Hepatocyte (in vitro differentiated cells): ENCODE measurements around the gene PCCA. TPM values are rescaled to one million over a fixed set of nuclear protein-coding genes. Genes with fewer than 3 reads are reported as not detected.

Source experiments
- DNase-seq: peaks from one replicate; pipeline ENCODE4 v3.0.0-alpha.2; 2016; ENCODE audit warnings: low spot score
- H2AFZ ChIP-seq: fragments of 200-600 bp; sonication (generic); 2 replicates; pipeline ENCODE4 v1.6.0; 2016; ENCODE audit warnings: antibody characterized with exemption, mild to moderate bottlenecking
- H3K27ac ChIP-seq: fragments of 200-600 bp; sonication (generic); 2 replicates; pipeline ENCODE4 v1.5.1; 2016; ENCODE audit warnings: mild to moderate bottlenecking
- H3K27me3 ChIP-seq: fragments of 200-600 bp; sonication (generic); 2 replicates; pipeline ENCODE4 v1.6.1; 2016
- H3K36me3 ChIP-seq: fragments of 200-600 bp; sonication (generic); replicated peaks from 2 replicates; pipeline ENCODE4 v1.5.1; 2016; ENCODE audit warnings: low read depth; ENCODE audit not compliant: insufficient read depth
- H3K4me1 ChIP-seq: fragments of 200-600 bp; sonication (generic); 2 replicates; pipeline ENCODE4 v1.5.1; 2016; ENCODE audit warnings: mild to moderate bottlenecking, moderate library complexity; ENCODE audit not compliant: insufficient read depth
- H3K4me2 ChIP-seq: fragments of 200-600 bp; sonication (generic); 2 replicates; pipeline ENCODE4 v1.6.0; 2016
- H3K4me3 ChIP-seq: fragments of 200-600 bp; sonication (generic); 2 replicates; pipeline ENCODE4 v1.5.1; 2016; ENCODE audit warnings: mild to moderate bottlenecking
- H3K79me2 ChIP-seq: fragments of 200-600 bp; sonication (generic); 2 replicates; pipeline ENCODE4 v1.6.0; 2017; ENCODE audit warnings: mild to moderate bottlenecking
- H3K9me2 ChIP-seq: fragments of 200-600 bp; sonication (generic); replicated peaks from 2 replicates; pipeline ENCODE4 v1.6.0; 2017; ENCODE audit warnings: mild to moderate bottlenecking; ENCODE audit not compliant: insufficient read depth
- H3K9me3 ChIP-seq: fragments of 200-600 bp; sonication (generic); 2 replicates; pipeline ENCODE4 v1.5.1; 2016; ENCODE audit warnings: low read depth, mild to moderate bottlenecking
- H4K20me1 ChIP-seq: fragments of 200-600 bp; sonication (generic); 2 replicates; pipeline ENCODE4 v1.6.0; 2016; ENCODE audit warnings: mild to moderate bottlenecking; ENCODE audit not compliant: insufficient read depth, poor library complexity, severe bottlenecking
- EZH2 ChIP-seq: fragments of 200-600 bp; sonication (generic); IDR thresholded peaks from 2 replicates; pipeline ENCODE4 v1.6.1; 2016; ENCODE audit warnings: antibody characterized with exemption, mild to moderate bottlenecking, borderline replicate concordance
- EZH2phosphoT487 ChIP-seq: fragments of 200-600 bp; sonication (generic); IDR thresholded peaks from one replicate; pipeline ENCODE4 v1.6.1; 2018; ENCODE audit warnings: antibody characterized with exemption, mild to moderate bottlenecking, low read depth, moderate library complexity; ENCODE audit not compliant: unreplicated experiment, severe bottlenecking
- WGBS: methylation state at CpG from one replicate; pipeline ENCODE4 v1.1.6; 2016; ENCODE audit warnings: low lambda C conversion rate; ENCODE audit errors: missing lambda C conversion rate; 5-methylcytosine and 5-hydroxymethylcytosine counted together
- polyA plus RNA-seq: library from polyadenylated mRNA; unstranded; fragments of >200 nt; fragmentation: Nextera tagmentation; extraction: Ambion mirVana; gene quantifications from 2 replicates; pipeline ENCODE4 v1.2.1, GENCODE V29; 2016
- total RNA-seq: library from RNA; depleted of rRNA; stranded (reverse); fragments of >200 nt; gene quantifications from 2 replicates; pipeline ENCODE4 v1.2.3, GENCODE V29; 2014
- TF ChIP-seq, protein P1 (sequence below): fragments of 200-600 bp; sonication (generic); IDR thresholded peaks from 2 replicates; pipeline ENCODE4 v1.5.1; 2016; ENCODE audit warnings: antibody characterized with exemption, mild to moderate bottlenecking; ENCODE audit not compliant: poor library complexity

The PCCA gene
- total and polyA plus RNA-seq, 2 experiments from 2014 or later: 23.6 to 28.2 TPM

DNA sequence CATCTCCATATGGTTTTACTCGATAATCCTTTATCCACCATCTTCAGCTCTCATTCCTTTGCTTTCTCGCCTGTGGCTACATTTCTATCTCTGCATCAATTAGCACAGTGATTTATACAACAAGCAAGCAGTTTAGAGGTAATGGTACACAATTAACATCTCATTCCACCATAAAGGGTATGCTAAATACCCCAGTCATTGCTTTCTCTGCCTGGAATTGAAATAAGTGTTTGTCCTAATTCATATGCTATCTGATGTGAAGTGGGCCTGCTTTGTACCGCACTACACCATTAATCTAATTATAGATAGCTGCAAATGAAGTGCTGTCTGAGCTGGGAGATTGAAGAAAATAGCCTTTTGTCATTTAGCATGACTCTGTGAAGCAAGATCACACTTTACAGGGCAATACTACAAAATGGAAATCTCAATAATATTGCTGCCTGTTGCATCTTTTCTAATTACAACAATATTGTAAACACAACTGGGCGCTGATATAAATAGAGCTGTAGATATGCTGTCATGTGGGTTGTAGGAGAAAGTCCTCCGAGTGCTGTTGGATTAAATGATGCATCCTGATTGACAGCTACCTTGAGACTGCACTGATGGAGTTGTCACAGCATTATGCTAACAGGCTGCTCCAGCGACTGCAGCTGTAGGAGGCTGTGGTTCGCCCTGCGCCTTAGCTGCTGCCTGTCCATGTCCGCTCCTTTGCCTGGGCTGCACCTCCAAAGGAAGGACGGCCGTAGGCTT is 421.5 kb downstream of the PCCA start:
- TF ChIP-seq, protein P1, sequence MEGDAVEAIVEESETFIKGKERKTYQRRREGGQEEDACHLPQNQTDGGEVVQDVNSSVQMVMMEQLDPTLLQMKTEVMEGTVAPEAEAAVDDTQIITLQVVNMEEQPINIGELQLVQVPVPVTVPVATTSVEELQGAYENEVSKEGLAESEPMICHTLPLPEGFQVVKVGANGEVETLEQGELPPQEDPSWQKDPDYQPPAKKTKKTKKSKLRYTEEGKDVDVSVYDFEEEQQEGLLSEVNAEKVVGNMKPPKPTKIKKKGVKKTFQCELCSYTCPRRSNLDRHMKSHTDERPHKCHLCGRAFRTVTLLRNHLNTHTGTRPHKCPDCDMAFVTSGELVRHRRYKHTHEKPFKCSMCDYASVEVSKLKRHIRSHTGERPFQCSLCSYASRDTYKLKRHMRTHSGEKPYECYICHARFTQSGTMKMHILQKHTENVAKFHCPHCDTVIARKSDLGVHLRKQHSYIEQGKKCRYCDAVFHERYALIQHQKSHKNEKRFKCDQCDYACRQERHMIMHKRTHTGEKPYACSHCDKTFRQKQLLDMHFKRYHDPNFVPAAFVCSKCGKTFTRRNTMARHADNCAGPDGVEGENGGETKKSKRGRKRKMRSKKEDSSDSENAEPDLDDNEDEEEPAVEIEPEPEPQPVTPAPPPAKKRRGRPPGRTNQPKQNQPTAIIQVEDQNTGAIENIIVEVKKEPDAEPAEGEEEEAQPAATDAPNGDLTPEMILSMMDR: no peak
- TF ChIP-seq EZH2: no peak
- TF ChIP-seq EZH2phosphoT487: no peak
- Histone ChIP-seq H3K4me2 (no peak overlapping the region), H3K27ac (no peak overlapping the region), H3K36me3 (no peaks in the 10 kb centered on the region), H2AFZ (no peak overlapping the region), H3K4me1 (no peaks in the 10 kb centered on the region), H3K79me2 (no peaks in the 10 kb centered on the region), H3K9me3 (no peaks in the 10 kb centered on the region), H3K9me2 (no peaks in the 10 kb centered on the region), H4K20me1 (no peaks in the 10 kb centered on the region), H3K4me3 (no peak overlapping the region), H3K27me3 (no peaks in the 10 kb centered on the region)
- DNase-seq: no peak
- 73% methylated on average over 11 of the region's 11 CpGs for WGBS

DNA sequence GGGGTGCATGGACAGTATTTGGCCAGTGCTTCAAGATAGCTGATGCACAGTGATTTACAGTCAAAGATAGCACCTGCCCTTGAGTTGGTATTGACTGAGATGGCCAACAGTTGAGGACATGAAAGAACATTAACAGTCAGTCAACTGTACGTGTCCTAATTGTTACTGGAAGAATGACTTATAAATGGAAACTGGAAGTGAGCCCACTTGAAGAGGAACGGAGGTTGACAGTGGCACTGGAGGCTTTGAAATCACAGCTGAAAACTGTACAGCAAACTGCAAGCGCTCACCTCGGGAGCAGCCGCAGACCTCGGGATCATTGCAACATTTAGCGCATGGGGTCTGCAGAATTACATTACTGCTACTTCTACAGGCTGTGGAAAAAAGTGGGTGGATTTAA is 422.6 kb downstream of the PCCA start:
- WGBS: 89% methylated on average over 7 of the region's 7 CpGs

DNA sequence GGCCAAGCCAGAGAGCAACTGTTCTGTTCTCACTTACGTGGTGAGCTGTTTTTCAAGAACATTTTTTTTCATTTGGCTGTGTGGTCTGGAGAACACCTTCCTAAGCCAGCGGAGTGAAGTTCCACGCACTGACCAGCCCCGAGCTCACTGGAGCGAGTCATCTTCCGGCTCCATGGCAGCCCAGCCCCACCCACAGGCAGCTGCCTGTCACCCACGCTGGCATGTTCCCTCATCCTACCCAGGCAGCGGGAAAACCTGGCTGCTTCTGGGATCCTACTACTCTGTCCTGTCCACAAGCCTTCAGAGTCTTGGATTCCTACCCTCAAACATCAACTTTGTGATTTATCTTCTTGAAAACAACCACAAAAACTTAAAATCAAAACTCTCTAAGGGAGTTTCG is 423.5 kb downstream of the PCCA start:
- DNase-seq: no peak
- Histone ChIP-seq H4K20me1 (no peaks in the 10 kb centered on the region), H3K36me3 (no peaks in the 10 kb centered on the region), H3K4me1 (peaks cover 1% of the 10 kb centered on the region), H3K27me3 (no peaks in the 10 kb centered on the region), H3K4me3 (no peak overlapping the region), H3K9me3 (no peaks in the 10 kb centered on the region), H3K27ac (no peak overlapping the region), H2AFZ (no peak overlapping the region), H3K4me2 (no peak overlapping the region), H3K79me2 (no peaks in the 10 kb centered on the region), H3K9me2 (no peaks in the 10 kb centered on the region)
- TF ChIP-seq EZH2 (no peak), EZH2phosphoT487 (no peak)
- TF ChIP-seq, protein P1: no peak
- WGBS: 94% methylated on average over 9 of the region's 9 CpGs

More for the DNA sequence above, 422.6 kb downstream of the PCCA start:
- no peak overlapping the region for H3K27ac ChIP-seq
- H3K9me3 ChIP-seq: no peaks in the 10 kb centered on the region
- H3K36me3 ChIP-seq: no peaks in the 10 kb centered on the region
- TF ChIP-seq, protein P1: no peak
- TF ChIP-seq EZH2phosphoT487 (no peak), EZH2 (no peak)
- DNase-seq: no peak
- H3K4me1 ChIP-seq: no peaks in the 10 kb centered on the region
- H4K20me1 ChIP-seq: no peaks in the 10 kb centered on the region
- H2AFZ ChIP-seq: no peak overlapping the region
- no peaks in the 10 kb centered on the region for H3K9me2 ChIP-seq
- no peaks in the 10 kb centered on the region for H3K27me3 ChIP-seq
- no peak overlapping the region for H3K4me3 ChIP-seq
- H3K79me2 ChIP-seq: no peaks in the 10 kb centered on the region
- no peak overlapping the region for H3K4me2 ChIP-seq
